GM12873 (cell line): ENCODE results near the gene SLC25A18.

Source experiments
- TF ChIP-seq, protein P1 (sequence below): IDR thresholded peaks from 2 replicates; pipeline ENCODE4 v1.5.1; 2012; ENCODE audit warnings: low read depth, mild to moderate bottlenecking, moderate library complexity, low read length, control low read depth; ENCODE audit not compliant: insufficient read depth; ENCODE audit errors: missing control alignments

The SLC25A18 gene

DNA sequence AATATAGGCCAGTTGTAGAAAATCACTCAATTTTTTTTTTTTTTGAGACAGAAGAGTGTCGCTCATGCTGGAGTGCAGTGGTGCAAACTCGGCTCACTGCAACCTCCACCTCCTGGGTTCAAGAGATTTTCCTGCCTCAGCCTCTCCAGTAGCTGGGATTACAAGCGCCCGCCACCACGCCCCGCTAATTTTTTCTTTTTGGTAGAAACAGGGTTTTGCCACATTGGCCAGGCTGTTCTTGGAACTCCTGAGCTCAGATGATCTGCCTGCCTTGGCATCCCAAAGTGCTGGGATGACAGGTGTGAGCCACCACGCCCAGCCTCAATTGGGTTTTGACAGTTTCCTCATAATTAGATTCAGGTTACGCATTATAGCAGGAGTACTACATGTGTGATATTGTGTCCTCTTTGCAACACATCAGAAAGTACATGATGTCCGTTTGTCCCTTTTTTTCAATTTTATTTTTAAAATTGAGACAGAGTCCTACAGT is 67.8 kb downstream of the SLC25A18 start:
- TF ChIP-seq, protein P1, sequence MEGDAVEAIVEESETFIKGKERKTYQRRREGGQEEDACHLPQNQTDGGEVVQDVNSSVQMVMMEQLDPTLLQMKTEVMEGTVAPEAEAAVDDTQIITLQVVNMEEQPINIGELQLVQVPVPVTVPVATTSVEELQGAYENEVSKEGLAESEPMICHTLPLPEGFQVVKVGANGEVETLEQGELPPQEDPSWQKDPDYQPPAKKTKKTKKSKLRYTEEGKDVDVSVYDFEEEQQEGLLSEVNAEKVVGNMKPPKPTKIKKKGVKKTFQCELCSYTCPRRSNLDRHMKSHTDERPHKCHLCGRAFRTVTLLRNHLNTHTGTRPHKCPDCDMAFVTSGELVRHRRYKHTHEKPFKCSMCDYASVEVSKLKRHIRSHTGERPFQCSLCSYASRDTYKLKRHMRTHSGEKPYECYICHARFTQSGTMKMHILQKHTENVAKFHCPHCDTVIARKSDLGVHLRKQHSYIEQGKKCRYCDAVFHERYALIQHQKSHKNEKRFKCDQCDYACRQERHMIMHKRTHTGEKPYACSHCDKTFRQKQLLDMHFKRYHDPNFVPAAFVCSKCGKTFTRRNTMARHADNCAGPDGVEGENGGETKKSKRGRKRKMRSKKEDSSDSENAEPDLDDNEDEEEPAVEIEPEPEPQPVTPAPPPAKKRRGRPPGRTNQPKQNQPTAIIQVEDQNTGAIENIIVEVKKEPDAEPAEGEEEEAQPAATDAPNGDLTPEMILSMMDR: no peak

DNA sequence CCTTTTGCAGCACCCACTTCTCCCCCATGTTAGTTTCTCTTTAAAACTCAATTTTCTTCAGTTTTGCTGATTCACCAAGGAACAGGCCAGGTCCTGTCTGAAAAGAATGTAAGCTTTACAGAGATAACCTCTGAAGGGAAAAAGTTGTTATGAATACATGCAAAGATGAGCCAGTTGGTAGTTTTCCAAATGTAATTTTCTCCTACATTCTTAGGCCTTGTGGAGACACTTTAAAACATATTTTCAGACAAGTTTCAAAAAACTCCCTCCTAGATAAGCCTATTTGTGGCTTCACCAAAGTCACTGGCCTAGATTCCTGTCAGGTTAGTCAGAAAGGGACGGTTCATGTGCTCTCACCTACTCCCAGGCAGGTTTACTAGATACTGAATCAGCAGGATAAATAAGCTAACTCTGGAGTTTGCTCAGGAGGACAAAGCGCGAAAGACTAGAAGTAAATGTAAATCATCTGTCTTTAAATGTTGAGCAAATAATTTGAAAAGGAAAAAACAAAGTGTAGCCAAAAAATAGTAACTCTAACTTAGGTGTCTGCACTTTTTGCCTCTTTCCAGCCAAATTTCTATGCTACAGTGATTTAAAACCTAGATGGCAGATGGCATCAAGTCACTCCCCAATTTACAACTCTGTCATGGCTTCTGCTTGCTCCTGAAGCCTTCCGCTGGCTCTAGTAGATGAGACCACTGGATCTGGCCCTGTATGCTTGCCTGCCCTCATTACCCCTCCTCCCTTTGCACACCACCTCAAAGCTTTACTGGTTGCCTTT is 70.1 kb downstream of the SLC25A18 start:
- TF ChIP-seq, protein P1: no peak

DNA sequence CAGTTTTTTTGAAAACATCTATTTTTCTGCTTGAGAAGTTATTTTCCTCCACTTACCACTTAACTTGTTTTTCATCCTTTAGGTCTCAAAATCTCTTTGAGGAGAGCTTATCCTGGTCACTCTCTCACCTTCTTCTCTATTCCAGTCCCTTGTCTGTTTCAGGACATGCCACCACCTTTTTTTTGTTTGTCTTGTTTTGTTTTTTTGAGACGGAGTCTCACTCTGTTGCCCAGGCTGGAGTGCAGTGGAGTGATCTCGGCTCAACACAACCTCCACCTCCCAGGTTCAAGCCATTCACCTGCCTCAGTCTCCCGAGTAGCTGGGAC is 70.7 kb downstream of the SLC25A18 start:
- TF ChIP-seq, protein P1: no peak

DNA sequence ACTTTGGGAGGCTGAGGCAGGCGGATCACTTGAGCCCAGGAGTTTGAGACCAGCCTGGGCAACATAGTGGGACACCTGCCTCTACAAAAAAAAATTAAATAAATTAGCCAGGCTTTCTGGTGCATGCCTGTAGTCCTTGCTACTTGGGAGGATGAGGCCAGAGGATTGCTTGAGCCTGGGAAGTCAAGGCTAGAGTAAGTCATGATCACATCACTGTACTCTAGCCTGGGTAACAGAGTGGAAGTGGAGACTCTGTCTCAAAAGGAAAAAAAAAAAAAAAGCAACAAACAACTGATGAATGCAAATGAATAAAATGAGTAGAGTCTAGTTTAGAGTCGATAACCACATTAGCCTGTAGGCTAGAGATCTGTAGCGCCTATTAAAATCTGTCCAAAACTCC is 71.4 kb downstream of the SLC25A18 start:
- TF ChIP-seq, protein P1: no peak

DNA sequence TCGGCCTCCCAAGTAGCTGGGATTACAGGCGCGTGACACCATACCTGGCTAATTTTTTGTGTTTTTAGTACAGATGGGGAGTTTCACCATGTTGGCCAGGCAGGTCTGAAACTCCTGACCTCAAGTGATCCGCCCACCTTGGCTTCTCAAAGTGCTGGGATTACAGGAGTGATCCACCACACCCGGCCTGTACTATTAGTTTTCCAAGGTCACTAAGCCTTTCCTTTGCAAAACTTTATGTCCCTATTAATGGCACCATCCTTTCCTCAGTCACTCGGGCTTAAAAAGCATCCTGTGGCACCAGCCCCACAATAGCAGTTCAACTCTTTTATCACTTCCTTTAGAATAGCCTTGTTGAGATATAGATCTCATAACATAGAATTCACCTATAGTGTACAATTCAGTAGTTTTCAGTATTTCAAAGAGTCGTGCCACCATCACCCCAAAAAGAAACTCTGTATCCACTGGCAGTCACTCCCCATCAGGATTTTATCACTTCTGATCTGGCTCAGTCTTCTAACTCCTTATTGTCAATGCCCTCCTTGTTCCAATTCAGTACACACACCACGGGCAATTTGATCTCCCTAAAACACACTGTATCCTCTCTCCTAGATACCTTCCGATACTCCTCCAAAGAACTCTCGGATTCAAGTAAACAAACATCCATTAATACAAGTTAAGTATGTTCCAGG is 74.3 kb downstream of the SLC25A18 start:
- TF ChIP-seq, protein P1: no peak

DNA sequence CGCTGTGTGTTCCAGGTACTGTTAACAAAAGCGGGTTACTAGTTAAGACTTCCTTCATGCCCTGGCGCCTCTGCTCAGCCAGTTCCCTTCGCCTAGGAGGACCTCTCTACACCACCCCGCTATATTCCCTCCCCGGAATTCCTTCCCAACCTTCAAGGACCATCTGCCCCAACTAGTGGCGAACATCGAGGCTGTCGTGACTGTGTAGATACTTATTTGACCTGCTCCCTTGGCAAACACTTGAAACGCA is 74.8 kb downstream of the SLC25A18 start:
- TF ChIP-seq, protein P1: no peak

DNA sequence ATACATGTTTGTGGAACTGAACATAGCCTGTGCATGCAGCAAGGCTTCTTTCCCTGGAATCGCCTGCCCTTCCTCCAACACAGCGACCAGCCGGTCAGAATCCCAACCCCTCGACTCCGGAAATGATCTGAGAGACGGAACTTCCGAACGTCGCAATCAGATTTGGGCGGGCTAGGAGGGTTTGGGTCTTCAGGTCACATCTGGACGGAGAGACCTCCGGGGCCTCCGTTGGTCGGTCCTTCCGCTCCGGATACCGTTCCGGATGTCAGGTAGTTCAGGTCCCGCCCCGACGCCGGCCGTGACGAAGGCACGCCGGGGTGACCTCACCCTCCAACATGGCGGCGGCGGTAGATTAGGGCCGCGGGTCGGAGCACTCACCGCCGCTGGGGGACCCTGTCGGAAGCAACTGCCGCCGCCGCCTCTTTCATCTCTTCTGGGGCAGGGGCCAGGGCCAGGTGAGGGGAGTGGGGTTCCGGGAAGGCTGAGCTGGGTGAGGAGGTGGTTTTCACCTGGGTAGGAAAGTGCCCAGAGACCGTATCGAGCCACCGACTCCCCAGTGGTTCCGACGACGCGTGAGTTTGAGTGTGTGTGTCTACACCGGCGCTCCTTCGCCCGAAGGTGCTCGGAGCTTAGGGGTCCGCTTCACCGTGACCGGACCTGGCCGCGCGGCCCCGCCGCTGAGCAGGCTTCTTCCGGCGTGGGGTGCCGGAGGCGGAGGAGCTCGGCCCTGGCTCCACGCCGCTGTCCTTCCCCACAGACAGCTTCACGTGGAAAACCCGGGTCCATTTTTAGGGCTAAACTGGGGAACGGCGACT is 75.3 kb downstream of the SLC25A18 start, which contains the start of gene BCL2L13:
TSS of gene BCL2L13 (plus strand) at position 326 of the 815 bp plus-strand sequence. CDS start 16,955 bp downstream, outside the sequence.
- TF ChIP-seq, protein P1: no peak
